ENCODE data around the gene WWOX. TPM values are rescaled to one million over a fixed set of nuclear protein-coding genes. Genes with fewer than 3 reads are reported as not detected.

The WWOX gene
- total RNA-seq, 4 donors from 2014 or later: 76.8 to 102 (median 83.6) TPM

DNA sequence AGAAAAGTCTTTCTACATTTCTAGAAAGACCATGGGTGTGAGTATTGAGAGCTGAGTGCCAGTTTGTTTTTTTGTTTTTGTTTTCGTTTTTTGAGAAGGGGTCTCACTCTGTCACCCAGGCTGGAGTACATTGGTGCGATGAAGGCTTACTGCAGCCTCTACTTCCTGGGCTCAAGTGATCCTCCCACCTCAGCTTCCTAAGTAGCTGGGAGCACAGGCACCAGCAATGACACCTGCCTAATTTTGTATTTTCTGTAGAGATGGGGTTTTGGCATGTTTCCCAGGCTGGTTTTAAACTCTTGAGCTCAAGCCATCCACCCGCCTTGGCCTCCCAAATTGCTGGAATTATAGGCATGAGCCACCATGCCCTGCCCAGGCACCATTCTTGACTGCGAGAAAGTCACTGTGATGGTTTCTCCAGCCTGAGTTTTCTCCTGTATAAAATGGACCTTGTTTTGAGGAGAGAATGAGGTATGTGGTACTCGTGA lies 827.3 kb downstream of the WWOX start:
- Histone ChIP-seq H3K27me3 (no peaks in the 10 kb centered on the region), H3K27ac (no peak overlapping the region), H3K4me1 (no peaks in the 10 kb centered on the region), H3K9me3 (peaks cover 0 to 7% (median 0%) of the 10 kb centered on the region in 4 donors), H3K4me3 (no peak overlapping the region), H3K36me3 (no peaks in the 10 kb centered on the region)
- WGBS, 2 donors: 92 to 97% methylated on average over 5 of the region's 5 CpGs
- TF ChIP-seq POLR2A (IDR thresholded peaks at IDR 0.05): no peak
- TF ChIP-seq EP300 (IDR thresholded peaks at IDR 0.05): no peak
- TF ChIP-seq, protein P1, sequence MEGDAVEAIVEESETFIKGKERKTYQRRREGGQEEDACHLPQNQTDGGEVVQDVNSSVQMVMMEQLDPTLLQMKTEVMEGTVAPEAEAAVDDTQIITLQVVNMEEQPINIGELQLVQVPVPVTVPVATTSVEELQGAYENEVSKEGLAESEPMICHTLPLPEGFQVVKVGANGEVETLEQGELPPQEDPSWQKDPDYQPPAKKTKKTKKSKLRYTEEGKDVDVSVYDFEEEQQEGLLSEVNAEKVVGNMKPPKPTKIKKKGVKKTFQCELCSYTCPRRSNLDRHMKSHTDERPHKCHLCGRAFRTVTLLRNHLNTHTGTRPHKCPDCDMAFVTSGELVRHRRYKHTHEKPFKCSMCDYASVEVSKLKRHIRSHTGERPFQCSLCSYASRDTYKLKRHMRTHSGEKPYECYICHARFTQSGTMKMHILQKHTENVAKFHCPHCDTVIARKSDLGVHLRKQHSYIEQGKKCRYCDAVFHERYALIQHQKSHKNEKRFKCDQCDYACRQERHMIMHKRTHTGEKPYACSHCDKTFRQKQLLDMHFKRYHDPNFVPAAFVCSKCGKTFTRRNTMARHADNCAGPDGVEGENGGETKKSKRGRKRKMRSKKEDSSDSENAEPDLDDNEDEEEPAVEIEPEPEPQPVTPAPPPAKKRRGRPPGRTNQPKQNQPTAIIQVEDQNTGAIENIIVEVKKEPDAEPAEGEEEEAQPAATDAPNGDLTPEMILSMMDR (IDR thresholded peaks at IDR 0.05): no peak
- DNase-seq (ENCODE audit: low spot score in 2 of 2): no peak

DNA sequence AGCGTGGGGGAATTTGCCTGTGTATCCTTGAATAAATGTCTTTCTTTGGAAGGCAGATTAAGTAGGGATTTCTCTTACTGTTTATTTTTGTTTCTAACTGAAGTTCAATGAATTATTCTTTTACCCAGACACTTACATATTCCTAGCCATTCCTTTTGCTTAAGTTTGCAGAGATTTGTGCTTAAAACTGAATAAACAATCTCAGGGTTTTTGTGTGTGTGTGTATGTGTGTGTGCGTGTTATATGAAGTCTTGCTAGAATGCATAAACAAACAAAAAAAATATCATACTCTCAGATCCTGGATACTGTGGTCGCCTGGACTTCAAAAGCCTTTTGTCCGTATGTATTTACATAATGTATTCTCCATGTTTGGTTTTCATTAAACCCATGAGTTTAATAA lies 828.3 kb downstream of the WWOX start:
- 38 to 52% methylated on average over 4 of the region's 4 CpGs for WGBS, 2 donors
- no peak for DNase-seq (ENCODE audit: low spot score in 2 of 2)
- no peak overlapping the region for H3K27ac ChIP-seq
- no peaks in the 10 kb centered on the region for H3K36me3 ChIP-seq
- TF ChIP-seq, protein P1 (IDR thresholded peaks at IDR 0.05): no peak
- TF ChIP-seq POLR2A (IDR thresholded peaks at IDR 0.05) (no peak), EP300 (IDR thresholded peaks at IDR 0.05) (no peak)
- peak overlapping the region in 1 of 4 donors; percentile 21 for H3K4me3 ChIP-seq
- no peaks in the 10 kb centered on the region for H3K9me3 ChIP-seq
- H3K4me1 ChIP-seq: no peaks in the 10 kb centered on the region
- no peaks in the 10 kb centered on the region for H3K27me3 ChIP-seq

DNA sequence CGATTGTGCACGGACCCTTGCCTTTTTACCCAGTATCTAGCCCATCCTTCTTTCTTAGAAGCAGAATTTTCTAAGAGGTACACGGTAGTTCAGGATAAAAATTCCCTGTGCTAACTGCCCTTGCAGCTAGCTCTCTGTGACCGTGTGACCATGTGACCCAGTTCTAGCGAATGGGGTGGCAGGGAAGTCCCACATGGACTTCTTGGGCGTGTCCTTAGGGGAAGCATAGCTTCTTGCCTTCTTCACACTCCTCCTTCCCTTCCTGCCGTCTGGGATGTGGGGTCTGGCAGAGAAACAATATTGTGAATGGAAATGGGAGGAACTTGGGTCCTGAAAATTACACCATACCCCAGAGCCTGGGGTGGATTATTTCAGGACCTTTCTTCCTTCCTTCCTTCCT lies 830.4 kb downstream of the WWOX start:
- 74 to 87% methylated on average over 7 of the region's 7 CpGs for WGBS, 2 donors
- TF ChIP-seq, protein P1 (IDR thresholded peaks at IDR 0.05): no peak
- TF ChIP-seq POLR2A (IDR thresholded peaks at IDR 0.05): no peak
- no peak for TF ChIP-seq EP300 (IDR thresholded peaks at IDR 0.05)
- Histone ChIP-seq H3K9me3 (no peaks in the 10 kb centered on the region), H3K36me3 (no peaks in the 10 kb centered on the region), H3K4me3 (no peak overlapping the region), H3K4me1 (no peaks in the 10 kb centered on the region), H3K27ac (no peak overlapping the region), H3K27me3 (no peaks in the 10 kb centered on the region)
- DNase-seq (ENCODE audit: low spot score in 2 of 2): no peak

DNA sequence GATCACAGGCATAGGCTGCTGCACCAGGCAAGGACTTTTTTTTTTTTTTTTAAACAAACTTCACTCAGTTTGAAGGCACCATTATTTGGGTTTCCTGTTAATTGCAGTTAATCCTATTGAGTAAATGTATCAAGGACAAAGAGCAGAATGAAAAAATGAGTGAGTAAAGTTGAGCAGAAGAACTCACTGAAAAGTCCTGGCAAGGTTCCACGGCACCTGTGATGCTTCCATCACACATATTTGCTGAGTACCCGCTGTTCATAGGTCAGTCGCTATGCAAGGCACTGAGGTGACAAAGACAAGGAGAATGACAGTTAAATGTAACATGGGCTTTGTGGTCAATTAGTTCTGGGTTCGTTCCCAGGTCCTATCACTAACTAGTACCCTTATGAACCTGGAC lies 831.1 kb downstream of the WWOX start:
- no peaks in the 10 kb centered on the region for H3K9me3 ChIP-seq
- no peaks in the 10 kb centered on the region for H3K4me1 ChIP-seq
- no peak overlapping the region for H3K4me3 ChIP-seq
- no peak overlapping the region for H3K27ac ChIP-seq
- TF ChIP-seq POLR2A (IDR thresholded peaks at IDR 0.05) (no peak), EP300 (IDR thresholded peaks at IDR 0.05) (no peak)
- TF ChIP-seq, protein P1 (IDR thresholded peaks at IDR 0.05): no peak
- H3K27me3 ChIP-seq: no peaks in the 10 kb centered on the region
- WGBS, 2 donors: 91 to 94% methylated on average over 4 of the region's 4 CpGs
- H3K36me3 ChIP-seq: no peaks in the 10 kb centered on the region
- no peak for DNase-seq (ENCODE audit: low spot score in 2 of 2)

DNA sequence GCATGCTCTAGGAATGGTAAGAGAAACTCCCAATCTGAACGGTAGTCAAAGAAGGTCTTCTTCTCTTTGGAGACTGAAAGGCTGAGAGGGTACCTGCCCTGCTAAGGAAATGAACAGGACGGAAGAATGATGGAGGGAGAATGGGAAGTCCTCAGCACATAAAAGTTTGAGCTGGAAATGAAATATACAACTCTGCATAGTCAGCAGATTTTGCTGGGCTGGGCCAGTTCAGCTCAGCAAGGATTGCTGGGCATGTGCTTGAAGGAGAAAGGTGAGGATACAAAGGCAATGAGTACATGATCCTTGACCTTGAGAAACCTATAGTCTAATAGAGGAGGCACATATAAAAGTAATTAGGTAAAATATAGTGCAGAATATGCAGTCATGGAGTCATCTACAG lies 831.8 kb downstream of the WWOX start:
- TF ChIP-seq POLR2A (IDR thresholded peaks at IDR 0.05) (no peak), EP300 (IDR thresholded peaks at IDR 0.05) (no peak)
- TF ChIP-seq, protein P1 (IDR thresholded peaks at IDR 0.05): no peak
- Histone ChIP-seq H3K27me3 (no peaks in the 10 kb centered on the region), H3K4me1 (no peaks in the 10 kb centered on the region), H3K27ac (no peak overlapping the region), H3K4me3 (no peak overlapping the region), H3K36me3 (no peaks in the 10 kb centered on the region), H3K9me3 (no peaks in the 10 kb centered on the region)
- no peak for DNase-seq (ENCODE audit: low spot score in 2 of 2)
- 84 to 93% methylated on average over 2 of the region's 2 CpGs for WGBS, 2 donors
